ENCODE results near the gene C1QTNF8.

- TF ChIP-seq, protein P1, sequence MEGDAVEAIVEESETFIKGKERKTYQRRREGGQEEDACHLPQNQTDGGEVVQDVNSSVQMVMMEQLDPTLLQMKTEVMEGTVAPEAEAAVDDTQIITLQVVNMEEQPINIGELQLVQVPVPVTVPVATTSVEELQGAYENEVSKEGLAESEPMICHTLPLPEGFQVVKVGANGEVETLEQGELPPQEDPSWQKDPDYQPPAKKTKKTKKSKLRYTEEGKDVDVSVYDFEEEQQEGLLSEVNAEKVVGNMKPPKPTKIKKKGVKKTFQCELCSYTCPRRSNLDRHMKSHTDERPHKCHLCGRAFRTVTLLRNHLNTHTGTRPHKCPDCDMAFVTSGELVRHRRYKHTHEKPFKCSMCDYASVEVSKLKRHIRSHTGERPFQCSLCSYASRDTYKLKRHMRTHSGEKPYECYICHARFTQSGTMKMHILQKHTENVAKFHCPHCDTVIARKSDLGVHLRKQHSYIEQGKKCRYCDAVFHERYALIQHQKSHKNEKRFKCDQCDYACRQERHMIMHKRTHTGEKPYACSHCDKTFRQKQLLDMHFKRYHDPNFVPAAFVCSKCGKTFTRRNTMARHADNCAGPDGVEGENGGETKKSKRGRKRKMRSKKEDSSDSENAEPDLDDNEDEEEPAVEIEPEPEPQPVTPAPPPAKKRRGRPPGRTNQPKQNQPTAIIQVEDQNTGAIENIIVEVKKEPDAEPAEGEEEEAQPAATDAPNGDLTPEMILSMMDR (conservative IDR thresholded peaks at IDR 0.05): no peak
- TF ChIP-seq ZFX (IDR thresholded peaks at IDR 0.05): no peak
Measured at GRCh38 chr16:1098266-1098991, 2.4 kb upstream of the C1QTNF8 start.
